Measurements from ENCODE around the gene GRK3. TPM values are rescaled to one million over a fixed set of nuclear protein-coding genes. Genes with fewer than 3 reads are reported as not detected.

The GRK3 gene
- polyA plus RNA-seq, 4 donors: 0.22 to 6.0 (median 2.0) TPM

GRCh38 chr22:25757686-25758085, 193.2 kb downstream of the GRK3 start:
- H3K27me3 ChIP-seq (ENCODE audit: control insufficient read depth in 3 of 3, insufficient read depth in 3 of 3, low read length in 3 of 3): peaks cover 0 to 2% (median 0%) of the 10 kb centered on the region in 3 donors
- no peak for DNase-seq
- peaks cover 0 to 8% (median 0%) of the 10 kb centered on the region in 3 donors for H3K4me1 ChIP-seq (ENCODE audit: control insufficient read depth in 3 of 3, insufficient read depth in 2 of 3, low read depth in 1 of 3, low read length in 2 of 3)
- 66 to 73% (median 69%) methylated on average over 3 of the region's 3 CpGs for WGBS, 3 donors
- H3K4me3 ChIP-seq (ENCODE audit: low read depth in 1 of 3, low read length in 3 of 3): no peak overlapping the region
- H3K9me3 ChIP-seq (ENCODE audit: control insufficient read depth in 2 of 2, insufficient read depth in 1 of 2, low read depth in 1 of 2, low read length in 1 of 2): peaks cover 0 to 2% of the 10 kb centered on the region in 2 donors
- no peaks in the 10 kb centered on the region for H3K36me3 ChIP-seq (ENCODE audit: control insufficient read depth in 3 of 3, insufficient read depth in 2 of 3, low read depth in 1 of 3, low read length in 3 of 3)
- H3K27ac ChIP-seq (ENCODE audit: low read depth in 1 of 3, low read length in 2 of 3): no peak overlapping the region
- FAIRE-seq: no peak

GRCh38 chr22:25758316-25758715, 193.8 kb downstream of the GRK3 start:
- H3K27ac ChIP-seq (ENCODE audit: low read depth in 1 of 3, low read length in 2 of 3): no peak overlapping the region
- peaks cover 0 to 9% (median 0%) of the 10 kb centered on the region in 3 donors for H3K4me1 ChIP-seq (ENCODE audit: control insufficient read depth in 3 of 3, insufficient read depth in 2 of 3, low read depth in 1 of 3, low read length in 2 of 3)
- peaks cover 0 to 2% of the 10 kb centered on the region in 2 donors for H3K9me3 ChIP-seq (ENCODE audit: control insufficient read depth in 2 of 2, insufficient read depth in 1 of 2, low read depth in 1 of 2, low read length in 1 of 2)
- WGBS, 3 donors: 92 to 95% (median 94%) methylated on average over 8 of the region's 8 CpGs
- H3K36me3 ChIP-seq (ENCODE audit: control insufficient read depth in 3 of 3, insufficient read depth in 2 of 3, low read depth in 1 of 3, low read length in 3 of 3): no peaks in the 10 kb centered on the region
- no peak overlapping the region for H3K4me3 ChIP-seq (ENCODE audit: low read depth in 1 of 3, low read length in 3 of 3)
- no peak for FAIRE-seq
- H3K27me3 ChIP-seq (ENCODE audit: control insufficient read depth in 3 of 3, insufficient read depth in 3 of 3, low read length in 3 of 3): peaks cover 0 to 2% (median 0%) of the 10 kb centered on the region in 3 donors
- no peak for DNase-seq

GRCh38 chr22:25759825-25760231, 195.4 kb downstream of the GRK3 start:
- Histone ChIP-seq H3K4me1 (ENCODE audit: control insufficient read depth in 3 of 3, insufficient read depth in 2 of 3, low read depth in 1 of 3, low read length in 2 of 3) (peaks cover 0 to 9% (median 0%) of the 10 kb centered on the region in 3 donors), H3K9me3 (ENCODE audit: control insufficient read depth in 2 of 2, insufficient read depth in 1 of 2, low read depth in 1 of 2, low read length in 1 of 2) (peaks cover 0 to 2% of the 10 kb centered on the region in 2 donors), H3K36me3 (ENCODE audit: control insufficient read depth in 3 of 3, insufficient read depth in 2 of 3, low read depth in 1 of 3, low read length in 3 of 3) (no peaks in the 10 kb centered on the region), H3K27me3 (ENCODE audit: control insufficient read depth in 3 of 3, insufficient read depth in 3 of 3, low read length in 3 of 3) (peaks cover 0 to 2% (median 0%) of the 10 kb centered on the region in 3 donors), H3K4me3 (ENCODE audit: low read depth in 1 of 3, low read length in 3 of 3) (no peak overlapping the region), H3K27ac (ENCODE audit: low read depth in 1 of 3, low read length in 2 of 3) (no peak overlapping the region)
- DNase-seq (no peak), FAIRE-seq (no peak)
- WGBS, 3 donors: 50 to 56% (median 52%) methylated on average over 5 of the region's 5 CpGs

- Histone ChIP-seq H3K27ac (ENCODE audit: low read depth in 1 of 3, low read length in 2 of 3) (no peak overlapping the region), H3K36me3 (ENCODE audit: control insufficient read depth in 3 of 3, insufficient read depth in 2 of 3, low read depth in 1 of 3, low read length in 3 of 3) (no peaks in the 10 kb centered on the region), H3K9me3 (ENCODE audit: control insufficient read depth in 2 of 2, insufficient read depth in 1 of 2, low read depth in 1 of 2, low read length in 1 of 2) (peaks cover 0 to 2% of the 10 kb centered on the region in 2 donors), H3K4me3 (ENCODE audit: low read depth in 1 of 3, low read length in 3 of 3) (no peak overlapping the region), H3K4me1 (ENCODE audit: control insufficient read depth in 3 of 3, insufficient read depth in 2 of 3, low read depth in 1 of 3, low read length in 2 of 3) (peaks cover 0 to 9% (median 0%) of the 10 kb centered on the region in 3 donors), H3K27me3 (ENCODE audit: control insufficient read depth in 3 of 3, insufficient read depth in 3 of 3, low read length in 3 of 3) (peaks cover 0 to 1% (median 0%) of the 10 kb centered on the region in 3 donors)
- no peak for DNase-seq
- FAIRE-seq: no peak
- 53 to 87% (median 54%) methylated on average over 2 of the region's 2 CpGs for WGBS, 3 donors
These were observed 195.8 kb downstream of the GRK3 start for GRCh38 chr22:25760294-25760693.

- H3K27ac ChIP-seq (ENCODE audit: low read depth in 1 of 3, low read length in 2 of 3): no peak overlapping the region
- peaks cover 0 to 9% (median 0%) of the 10 kb centered on the region in 3 donors for H3K4me1 ChIP-seq (ENCODE audit: control insufficient read depth in 3 of 3, insufficient read depth in 2 of 3, low read depth in 1 of 3, low read length in 2 of 3)
- H3K27me3 ChIP-seq (ENCODE audit: control insufficient read depth in 3 of 3, insufficient read depth in 3 of 3, low read length in 3 of 3): no peaks in the 10 kb centered on the region
- DNase-seq (no peak), FAIRE-seq (no peak)
- WGBS, 3 donors: 72 to 81% (median 80%) methylated on average over 13 to 15 of the region's 15 CpGs
- H3K36me3 ChIP-seq (ENCODE audit: control insufficient read depth in 3 of 3, insufficient read depth in 2 of 3, low read depth in 1 of 3, low read length in 3 of 3): no peaks in the 10 kb centered on the region
- peaks cover 0 to 5% of the 10 kb centered on the region in 2 donors for H3K9me3 ChIP-seq (ENCODE audit: control insufficient read depth in 2 of 2, insufficient read depth in 1 of 2, low read depth in 1 of 2, low read length in 1 of 2)
- H3K4me3 ChIP-seq (ENCODE audit: low read depth in 1 of 3, low read length in 3 of 3): no peak overlapping the region
These were observed 196.5 kb downstream of the GRK3 start for GRCh38 chr22:25760848-25761595.

- H3K4me1 ChIP-seq (ENCODE audit: control insufficient read depth in 3 of 3, insufficient read depth in 2 of 3, low read depth in 1 of 3, low read length in 2 of 3): peaks cover 0 to 9% (median 0%) of the 10 kb centered on the region in 3 donors
- H3K27ac ChIP-seq (ENCODE audit: low read depth in 1 of 3, low read length in 2 of 3): no peak overlapping the region
- H3K27me3 ChIP-seq (ENCODE audit: control insufficient read depth in 3 of 3, insufficient read depth in 3 of 3, low read length in 3 of 3): peaks cover 0 to 3% (median 2%) of the 10 kb centered on the region in 3 donors
- peak in 1 of 2 donors; percentile 14 for DNase-seq
- no peaks in the 10 kb centered on the region for H3K36me3 ChIP-seq (ENCODE audit: control insufficient read depth in 3 of 3, insufficient read depth in 2 of 3, low read depth in 1 of 3, low read length in 3 of 3)
- FAIRE-seq: no peak
- H3K9me3 ChIP-seq (ENCODE audit: control insufficient read depth in 2 of 2, insufficient read depth in 1 of 2, low read depth in 1 of 2, low read length in 1 of 2): peaks cover 0 to 12% of the 10 kb centered on the region in 2 donors
- WGBS, 3 donors: 72 to 77% (median 73%) methylated on average over 5 of the region's 5 CpGs
- no peak overlapping the region for H3K4me3 ChIP-seq (ENCODE audit: low read depth in 1 of 3, low read length in 3 of 3)
These were observed 197.7 kb downstream of the GRK3 start for GRCh38 chr22:25762147-25762546.

GRCh38 chr22:25763239-25763777, 198.8 kb downstream of the GRK3 start:
- Histone ChIP-seq H3K27ac (ENCODE audit: low read depth in 1 of 3, low read length in 2 of 3) (no peak overlapping the region), H3K9me3 (ENCODE audit: control insufficient read depth in 2 of 2, insufficient read depth in 1 of 2, low read depth in 1 of 2, low read length in 1 of 2) (peaks cover 0 to 12% of the 10 kb centered on the region in 2 donors), H3K4me3 (ENCODE audit: low read depth in 1 of 3, low read length in 3 of 3) (no peak overlapping the region), H3K27me3 (ENCODE audit: control insufficient read depth in 3 of 3, insufficient read depth in 3 of 3, low read length in 3 of 3) (peaks cover 0 to 3% (median 2%) of the 10 kb centered on the region in 3 donors), H3K36me3 (ENCODE audit: control insufficient read depth in 3 of 3, insufficient read depth in 2 of 3, low read depth in 1 of 3, low read length in 3 of 3) (no peaks in the 10 kb centered on the region), H3K4me1 (ENCODE audit: control insufficient read depth in 3 of 3, insufficient read depth in 2 of 3, low read depth in 1 of 3, low read length in 2 of 3) (peaks cover 0 to 9% (median 0%) of the 10 kb centered on the region in 3 donors)
- FAIRE-seq (no peak), DNase-seq (no peak)
- WGBS, 3 donors: 73 to 87% (median 84%) methylated on average over 7 of the region's 7 CpGs

- no peak for DNase-seq
- Histone ChIP-seq H3K36me3 (ENCODE audit: control insufficient read depth in 3 of 3, insufficient read depth in 2 of 3, low read depth in 1 of 3, low read length in 3 of 3) (no peaks in the 10 kb centered on the region), H3K4me3 (ENCODE audit: low read depth in 1 of 3, low read length in 3 of 3) (no peak overlapping the region), H3K27ac (ENCODE audit: low read depth in 1 of 3, low read length in 2 of 3) (no peak overlapping the region), H3K27me3 (ENCODE audit: control insufficient read depth in 3 of 3, insufficient read depth in 3 of 3, low read length in 3 of 3) (peaks cover 0 to 3% (median 2%) of the 10 kb centered on the region in 3 donors), H3K4me1 (ENCODE audit: control insufficient read depth in 3 of 3, insufficient read depth in 2 of 3, low read depth in 1 of 3, low read length in 2 of 3) (peaks cover 0 to 9% (median 0%) of the 10 kb centered on the region in 3 donors), H3K9me3 (ENCODE audit: control insufficient read depth in 2 of 2, insufficient read depth in 1 of 2, low read depth in 1 of 2, low read length in 1 of 2) (peaks cover 0 to 12% of the 10 kb centered on the region in 2 donors)
- no peak for FAIRE-seq
- WGBS, 3 donors: 65 to 73% (median 71%) methylated on average over 8 of the region's 8 CpGs
These were observed 200.0 kb downstream of the GRK3 start for GRCh38 chr22:25764270-25765015.

Data from small intestine (tissue), 7 donors.